Measurements from ENCODE around the gene TPD52L2. TPM values are rescaled to one million over a fixed set of nuclear protein-coding genes. Genes with fewer than 3 reads are reported as not detected.

TPD52L2 gene
- total RNA-seq, 4 donors from 2014 or later = 102 to 131 (median 113) TPM

- ATAC-seq (ENCODE audit: low FRiP score) (no peak), DNase-seq (ENCODE audit: low spot score) (no peak)
- TF ChIP-seq CTCF (IDR thresholded peaks at IDR 0.05) = no peak
Observed at GRCh38 chr20:63829945-63830835, 34.9 kb upstream of the TPD52L2 start.

GRCh38 chr20:63830841-63831588 lies 34.1 kb upstream of the TPD52L2 start, which contains the start of gene ZBTB46:
ZBTB46 (minus strand) TSS chr20:63831264; CDS start chr20:63790757, 40,507 bp downstream.
- TF ChIP-seq CTCF (IDR thresholded peaks at IDR 0.05) = no peak
- ATAC-seq (ENCODE audit: low FRiP score) = peak; percentile 53
- no peak for DNase-seq (ENCODE audit: low spot score)

- no peak for TF ChIP-seq CTCF (IDR thresholded peaks at IDR 0.05)
- DNase-seq (ENCODE audit: low spot score) (no peak), ATAC-seq (ENCODE audit: low FRiP score) (no peak)
Observed at GRCh38 chr20:63831646-63831992, 33.5 kb upstream of the TPD52L2 start.

GRCh38 chr20:63831993-63832686 lies 32.9 kb upstream of the TPD52L2 start:
- ATAC-seq (ENCODE audit: low FRiP score) (peak; percentile 63), DNase-seq (ENCODE audit: low spot score) (no peak)
- no peak for TF ChIP-seq CTCF (IDR thresholded peaks at IDR 0.05)

- DNase-seq (ENCODE audit: low spot score) (no peak), ATAC-seq (ENCODE audit: low FRiP score) (no peak)
- TF ChIP-seq CTCF (IDR thresholded peaks at IDR 0.05) = no peak
Observed at GRCh38 chr20:63833776-63834490, 31.1 kb upstream of the TPD52L2 start.

GRCh38 chr20:63834491-63834880 lies 30.6 kb upstream of the TPD52L2 start:
- no peak for ATAC-seq (ENCODE audit: low FRiP score)

More at GRCh38 chr20:63834491-63834880, 30.6 kb upstream of the TPD52L2 start:
- DNase-seq (ENCODE audit: low spot score) = no peak
- TF ChIP-seq CTCF (IDR thresholded peaks at IDR 0.05) = no peak
